Measurements from ENCODE around the gene PRR15L. TPM values are rescaled to one million over a fixed set of nuclear protein-coding genes. Genes with fewer than 3 reads are reported as not detected.

The PRR15L gene
- total and polyA plus RNA-seq, 2 of the 8 experiments (the other 6 are each of a cell fraction or from before 2014, with no cell fraction given) = 0.26 to 1.1 TPM

GRCh38 chr17:47934856-47935255 is 22.8 kb downstream of the PRR15L start:
- H3K14ac ChIP-seq (ENCODE audit: insufficient read length) = no peak overlapping the region
- H4K5ac ChIP-seq (ENCODE audit: insufficient read length, low read depth, low read length) = no peak overlapping the region
- no peak overlapping the region for H3K56ac ChIP-seq (replicated peaks; ENCODE audit: insufficient read length, low read depth, low read length)
- H2BK5ac ChIP-seq (ENCODE audit: low read depth, low read length) = no peak overlapping the region
- H3K79me2 ChIP-seq (ENCODE audit: control insufficient read depth in 1 of 2, insufficient read depth in 2 of 2, low read length in 2 of 2) = no peaks in the 10 kb centered on the region
- no peak overlapping the region for H3K18ac ChIP-seq (ENCODE audit: extremely low read depth, low read length)
- DNase-seq (ENCODE audit: low read depth in 1 of 2, low spot score in 2 of 2) = no peak
- H3K79me1 ChIP-seq (ENCODE audit: low read depth, low read length) = no peaks in the 10 kb centered on the region
- H3K36me3 ChIP-seq (ENCODE audit: control insufficient read depth in 2 of 4, insufficient read depth in 4 of 4, low read length in 3 of 4) = peaks cover 0 to 2% (median 0%) of the 10 kb centered on the region in 4 experiments; a peak in 1 of 8 replicates
- H2AFZ ChIP-seq (ENCODE audit: low read length) = no peak overlapping the region
- H3K9ac ChIP-seq (replicated peaks in 1 of 4; ENCODE audit: extremely low read depth in 1 of 4, low read depth in 3 of 4, low read length in 3 of 4) = no peak overlapping the region
- H3K23me2 ChIP-seq (ENCODE audit: low read depth, low read length) = 0 out of 2 replicates have a peak, but pooled peaks cover 3% of the 10 kb centered on the region
- no peak overlapping the region for H2BK120ac ChIP-seq (replicated peaks; ENCODE audit: low read depth, low read length)
- no peak overlapping the region for H3K4ac ChIP-seq (replicated peaks; ENCODE audit: insufficient read length, low read depth, low read length)
- no peak overlapping the region for H2BK12ac ChIP-seq (ENCODE audit: low read depth, low read length)
- H4K20me1 ChIP-seq (replicated peaks in 1 of 2; ENCODE audit: control insufficient read depth in 1 of 2, insufficient read depth in 2 of 2, low read length in 2 of 2) = no peaks in the 10 kb centered on the region
- no peaks in the 10 kb centered on the region for H3K9me3 ChIP-seq (ENCODE audit: insufficient read depth in 2 of 2, low read depth in 1 of 2, low read length in 1 of 2)
- ChIA-PET POLR2A (ENCODE audit: partially characterized antibody) (interaction anchor here (1.8 kb wide), 1 partner anchor 10 kb away, joined by 6 read pairs; no protein-coding TSS in a partner anchor), CTCF (ENCODE audit: partially characterized antibody) (interaction anchor here (4.4 to 28.0 kb wide), 2 partner anchors 11 to 33 kb away, joined by 35 to 1010 read pairs; partner anchors contain the start of genes CDK5RAP3 and PRR15L)
- 91% methylated on average over 1 of the region's 1 CpG; no CpG with 5 or more reads in 1 of the 2 experiments for WGBS, 2 experiments (ENCODE audit: extremely low coverage in 1 of 2, insufficient coverage in 1 of 2, insufficient read length in 1 of 2, insufficient replicate concordance in 2 of 2, low coverage in 1 of 2, low lambda C conversion rate in 2 of 2, missing lambda C conversion rate in 1 of 2)
- H3K4me3 ChIP-seq (ENCODE audit: extremely low read depth in 1 of 4, insufficient read depth in 2 of 4, low read depth in 3 of 4, low read length in 4 of 4) = no peak overlapping the region
- no peak for FAIRE-seq
- H3K27ac ChIP-seq (ENCODE audit: low read depth, low read length) = no peak overlapping the region
- H2AK5ac ChIP-seq (ENCODE audit: low read depth, low read length) = no peak overlapping the region
- H3K23ac ChIP-seq (ENCODE audit: insufficient read length) = no peak overlapping the region
- TF ChIP-seq CTCF (IDR thresholded peaks at IDR 0.05; ENCODE audit: control extremely low read depth in 1 of 3, insufficient read depth in 1 of 3, low read depth in 1 of 3, low read length in 3 of 3) = no peak
- no peak for TF ChIP-seq EGR1 (IDR thresholded peaks at IDR 0.05; ENCODE audit: borderline replicate concordance, low read depth, low read length)
- TF ChIP-seq NANOG (IDR thresholded peaks at IDR 0.05; ENCODE audit: insufficient read depth, low read depth, low read length, poor library complexity, severe bottlenecking) = no peak
- no peak for TF ChIP-seq USF2 (IDR thresholded peaks at IDR 0.05; ENCODE audit: low read length)
- TF ChIP-seq SP1 (IDR thresholded peaks at IDR 0.05; ENCODE audit: low read depth, low read length) = no peak
- H4K91ac ChIP-seq (replicated peaks; ENCODE audit: insufficient read length, low read length) = no peak overlapping the region
- peaks cover 0 to under 1% (median 0%) of the 10 kb centered on the region in 4 experiments; a peak in 2 of 7 replicates for H3K27me3 ChIP-seq (replicated peaks in 1 of 4; ENCODE audit: control insufficient read depth in 3 of 4, extremely low read depth in 1 of 4, insufficient read depth in 3 of 4, low read length in 3 of 4)
- H2BK20ac ChIP-seq (ENCODE audit: low read length) = no peak overlapping the region
- no peak overlapping the region for H2BK15ac ChIP-seq (ENCODE audit: low read length)
- no peaks in the 10 kb centered on the region for H3K4me1 ChIP-seq (replicated peaks in 1 of 4; ENCODE audit: control insufficient read depth in 3 of 4, insufficient read depth in 4 of 4, low read length in 3 of 4)
- no peak overlapping the region for H3K4me2 ChIP-seq (ENCODE audit: insufficient read depth in 1 of 2, low read depth in 2 of 2, low read length in 2 of 2)
- no peak overlapping the region for H4K8ac ChIP-seq (ENCODE audit: extremely low read depth, insufficient read depth, low read length)

Measured in H1 (cell line).